Loucy (cell line): Measurements from ENCODE around the gene FBXL13.
A peak's percentile ranks its signal among the peaks of the same experiment; 100 is the strongest.

Experiments
- H2AFZ ChIP-seq: fragments of 200-600 bp; sonication (generic); 2 replicates; pipeline ENCODE4 v1.6.0; 2016; ENCODE audit warnings: antibody characterized with exemption, mild to moderate bottlenecking, low read length, moderate library complexity
- H3F3A ChIP-seq: fragments of 200-600 bp; 2 replicates; pipeline ENCODE4 v1.6.0; 2016; ENCODE audit warnings: antibody characterized with exemption, low read depth, mild to moderate bottlenecking
- H3K27me3 ChIP-seq: fragments of 200-600 bp; sonication (generic); 2 replicates; pipeline ENCODE4 v1.6.1; 2014; ENCODE audit warnings: low read length, mild to moderate bottlenecking; ENCODE audit not compliant: insufficient read depth, poor library complexity, severe bottlenecking
- H3K36me3 ChIP-seq: fragments of 200-600 bp; sonication (generic); 2 replicates; pipeline ENCODE4 v1.6.1; 2016; ENCODE audit warnings: low read length; ENCODE audit not compliant: insufficient read depth
- H3K4me1 ChIP-seq: fragments of 200-600 bp; sonication (generic); 2 replicates; pipeline ENCODE4 v1.5.1; 2014; ENCODE audit warnings: low read length, mild to moderate bottlenecking; ENCODE audit not compliant: insufficient read depth, poor library complexity, severe bottlenecking
- H3K4me2 ChIP-seq: fragments of 200-600 bp; sonication (generic); 2 replicates; pipeline ENCODE4 v1.6.0; 2014; ENCODE audit warnings: antibody characterized with exemption, low read length, low read depth, mild to moderate bottlenecking; ENCODE audit not compliant: poor library complexity, severe bottlenecking
- H3K4me3 ChIP-seq: fragments of 200-600 bp; sonication (generic); 2 replicates; pipeline ENCODE4 v1.5.1; 2014; ENCODE audit warnings: low read length, mild to moderate bottlenecking, mixed read lengths; ENCODE audit not compliant: poor library complexity, severe bottlenecking
- H3K79me2 ChIP-seq: fragments of 200-600 bp; sonication (generic); 2 replicates; pipeline ENCODE4 v1.6.1; 2014; ENCODE audit warnings: low read length; ENCODE audit not compliant: insufficient read depth
- H3K9ac ChIP-seq: fragments of 200-600 bp; sonication (generic); 2 replicates; pipeline ENCODE4 v1.6.0; 2014; ENCODE audit warnings: mild to moderate bottlenecking, low read depth, low read length, moderate library complexity; ENCODE audit not compliant: poor library complexity, severe bottlenecking
- H3K9me2 ChIP-seq: fragments of 200-600 bp; sonication (generic); replicated peaks from 2 replicates; pipeline ENCODE4 v1.6.1; 2016; ENCODE audit warnings: low read depth, low read length, mixed read lengths
- H3K9me3 ChIP-seq: fragments of 200-600 bp; sonication (generic); 2 replicates; pipeline ENCODE4 v1.6.1; 2014; ENCODE audit warnings: mild to moderate bottlenecking, antibody characterized with exemption, low read length, low read depth; ENCODE audit not compliant: insufficient read depth
- H4K20me1 ChIP-seq: fragments of 200-600 bp; sonication (generic); 2 replicates; pipeline ENCODE4 v1.6.0; 2014; ENCODE audit warnings: antibody characterized with exemption, low read length, mild to moderate bottlenecking; ENCODE audit not compliant: insufficient read depth, poor library complexity, severe bottlenecking
- CTCF ChIP-seq: fragments of 200-600 bp; sonication (generic); conservative IDR thresholded peaks from 2 replicates; pipeline ENCODE4 v1.5.1; 2014; ENCODE audit warnings: mild to moderate bottlenecking, antibody characterized with exemption, low read length
- EZH2phosphoT487 ChIP-seq: fragments of 200-600 bp; IDR thresholded peaks from 2 replicates; pipeline ENCODE4 v1.6.1; 2018; ENCODE audit warnings: antibody characterized with exemption, mild to moderate bottlenecking, moderate library complexity, borderline replicate concordance

Gene FBXL13

DNA sequence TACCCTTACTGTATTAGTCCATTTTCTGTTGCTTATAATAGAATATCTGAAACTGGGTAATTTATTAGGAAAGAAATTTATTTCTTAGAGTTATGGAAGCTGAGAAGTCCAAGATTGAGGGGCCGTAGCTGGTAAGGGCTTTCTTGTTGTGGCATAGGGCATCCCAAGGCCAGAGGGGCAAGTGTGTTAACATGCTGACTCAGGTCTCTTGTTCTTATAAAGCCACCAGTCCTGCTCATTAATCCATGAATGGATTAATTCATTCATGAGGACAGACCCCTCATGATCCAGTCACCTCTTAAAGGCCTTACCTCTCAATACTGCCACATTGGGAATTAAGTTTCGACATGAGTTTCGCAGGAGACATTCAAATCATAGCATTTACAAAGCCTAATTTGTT is 2.7 kb upstream of the FBXL13 start:
- H3K79me2 ChIP-seq: peaks cover 24% of the 10 kb centered on the region
- no peak overlapping the region for H2AFZ ChIP-seq
- H3K9me3 ChIP-seq: no peaks in the 10 kb centered on the region
- H3K9ac ChIP-seq: no peak overlapping the region
- no peaks in the 10 kb centered on the region for H3K36me3 ChIP-seq
- H3K27me3 ChIP-seq: no peaks in the 10 kb centered on the region
- no peak for TF ChIP-seq CTCF
- TF ChIP-seq EZH2phosphoT487: no peak
- H3K4me2 ChIP-seq: peak overlapping the region; percentile 92
- H3K4me3 ChIP-seq: peak overlapping the region; percentile 88
- no peaks in the 10 kb centered on the region for H3F3A ChIP-seq
- H3K4me1 ChIP-seq: peaks cover 37% of the 10 kb centered on the region
- no peaks in the 10 kb centered on the region for H4K20me1 ChIP-seq
- no peaks in the 10 kb centered on the region for H3K9me2 ChIP-seq

- peaks cover 24% of the 10 kb centered on the region for H3K79me2 ChIP-seq
- TF ChIP-seq EZH2phosphoT487 (no peak), CTCF (no peak)
- H4K20me1 ChIP-seq: no peaks in the 10 kb centered on the region
- no peaks in the 10 kb centered on the region for H3K9me2 ChIP-seq
- H3K36me3 ChIP-seq: no peaks in the 10 kb centered on the region
- H2AFZ ChIP-seq: no peak overlapping the region
- no peaks in the 10 kb centered on the region for H3F3A ChIP-seq
- peaks cover 34% of the 10 kb centered on the region for H3K4me1 ChIP-seq
- H3K4me3 ChIP-seq: peak overlapping the region; percentile 88
- H3K9me3 ChIP-seq: no peaks in the 10 kb centered on the region
- H3K4me2 ChIP-seq: peak overlapping the region; percentile 92
- H3K9ac ChIP-seq: no peak overlapping the region
- no peaks in the 10 kb centered on the region for H3K27me3 ChIP-seq
These were observed 2.2 kb upstream of the FBXL13 start for GRCh38 chr7:103076764-103077163.

DNA sequence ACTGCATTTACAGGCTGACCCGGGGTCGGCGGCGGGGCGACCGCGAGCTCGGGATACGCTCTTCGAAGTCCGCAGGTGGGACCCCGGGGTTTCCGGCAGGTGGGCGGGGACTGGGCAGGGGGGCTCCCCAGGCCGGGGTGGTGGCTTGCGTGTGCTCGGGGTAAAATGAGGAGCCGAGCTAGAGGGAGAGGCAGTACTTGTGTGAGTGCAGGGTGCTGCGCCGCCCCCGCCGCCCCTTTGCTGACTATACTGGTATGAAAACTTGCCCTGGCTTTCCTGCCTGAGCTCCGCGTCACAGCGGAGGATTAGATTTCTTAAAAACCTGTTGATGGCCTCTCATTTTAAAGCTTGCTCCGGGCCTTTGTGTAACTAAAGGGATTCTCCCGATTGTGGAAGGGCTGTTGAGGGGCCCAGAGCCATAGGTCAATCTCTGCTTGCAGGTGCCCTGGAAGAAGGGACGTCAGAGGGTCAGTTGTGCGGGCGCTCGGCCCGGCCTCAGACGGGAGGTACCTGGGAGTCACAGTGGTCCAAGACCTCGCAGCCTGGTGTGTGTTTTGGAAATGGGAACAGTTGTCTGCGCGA is 832 bp upstream of the FBXL13 start:
- Histone ChIP-seq H3K79me2 (peaks cover 24% of the 10 kb centered on the region), H3K9ac (peak overlapping the region; percentile 85), H3K27me3 (no peaks in the 10 kb centered on the region), H3K9me2 (no peaks in the 10 kb centered on the region), H3K36me3 (no peaks in the 10 kb centered on the region), H3K4me2 (peak overlapping the region; percentile 92), H2AFZ (peak overlapping the region; percentile 75), H3K4me1 (peaks cover 34% of the 10 kb centered on the region), H4K20me1 (no peaks in the 10 kb centered on the region), H3K4me3 (peak overlapping the region; percentile 88), H3F3A (no peaks in the 10 kb centered on the region), H3K9me3 (no peaks in the 10 kb centered on the region)
- TF ChIP-seq CTCF (no peak), EZH2phosphoT487 (no peak)
